ENCODE results near the gene KCNC1. TPM values are rescaled to one million over a fixed set of nuclear protein-coding genes. Genes with fewer than 3 reads are reported as not detected.

KCNC1 gene
- total and polyA plus RNA-seq, 4 donors, result 0.54 TPM; not detected in 3

- 89% methylated on average over 19 of the region's 19 CpGs for WGBS
- H3K4me3 ChIP-seq (ENCODE audit: low read depth in 1 of 3, low read length in 3 of 3), result no peak overlapping the region
Observed at GRCh38 chr11:17764446-17765218, 30.1 kb downstream of the KCNC1 start.

GRCh38 chr11:17765356-17766072 is 30.9 kb downstream of the KCNC1 start:
- H3K9me3 ChIP-seq (ENCODE audit: control insufficient read depth in 4 of 4, low read length in 3 of 4), result no peaks in the 10 kb centered on the region
- H3K36me3 ChIP-seq (ENCODE audit: control insufficient read depth in 4 of 4, insufficient read depth in 3 of 4, low read depth in 1 of 4, low read length in 3 of 4), result no peaks in the 10 kb centered on the region
- H3K27ac ChIP-seq (ENCODE audit: low read depth in 1 of 2, low read length in 2 of 2), result no peak overlapping the region
- no peak for DNase-seq (ENCODE audit: low spot score)
- 87% methylated on average over 13 of the region's 13 CpGs for WGBS
- peaks cover 2 to 12% (median 9%) of the 10 kb centered on the region in 4 donors for H3K4me1 ChIP-seq (ENCODE audit: control insufficient read depth in 4 of 4, insufficient read depth in 4 of 4, low read length in 3 of 4)
- no peaks in the 10 kb centered on the region for H3K27me3 ChIP-seq (ENCODE audit: control insufficient read depth in 4 of 4, insufficient read depth in 4 of 4, low read length in 3 of 4)
- no peak for TF ChIP-seq ZBTB33 (IDR thresholded peaks at IDR 0.05)
- no peak for TF ChIP-seq RXRA (IDR thresholded peaks at IDR 0.05)
- no peak for TF ChIP-seq RAD21 (IDR thresholded peaks at IDR 0.05)
- no peak for TF ChIP-seq FOXA2 (IDR thresholded peaks at IDR 0.05)
- TF ChIP-seq, protein P1, sequence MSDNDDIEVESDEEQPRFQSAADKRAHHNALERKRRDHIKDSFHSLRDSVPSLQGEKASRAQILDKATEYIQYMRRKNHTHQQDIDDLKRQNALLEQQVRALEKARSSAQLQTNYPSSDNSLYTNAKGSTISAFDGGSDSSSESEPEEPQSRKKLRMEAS (IDR thresholded peaks at IDR 0.05), result no peak
- no peak for TF ChIP-seq NR2F2 (IDR thresholded peaks at IDR 0.05)
- no peak overlapping the region for H3K9ac ChIP-seq (ENCODE audit: low read depth in 1 of 2, low read length in 2 of 2)
- H3K4me3 ChIP-seq (ENCODE audit: low read depth in 1 of 3, low read length in 3 of 3), result no peak overlapping the region

More at GRCh38 chr11:17764446-17765218, 30.1 kb downstream of the KCNC1 start:
- peaks cover 0 to 5% (median under 1%) of the 10 kb centered on the region in 4 donors for H3K4me1 ChIP-seq (ENCODE audit: control insufficient read depth in 4 of 4, insufficient read depth in 4 of 4, low read length in 3 of 4)
- no peak overlapping the region for H3K27ac ChIP-seq (ENCODE audit: low read depth in 1 of 2, low read length in 2 of 2)
- no peaks in the 10 kb centered on the region for H3K9me3 ChIP-seq (ENCODE audit: control insufficient read depth in 4 of 4, low read length in 3 of 4)
- H3K36me3 ChIP-seq (ENCODE audit: control insufficient read depth in 4 of 4, insufficient read depth in 3 of 4, low read depth in 1 of 4, low read length in 3 of 4), result no peaks in the 10 kb centered on the region
- no peak for DNase-seq (ENCODE audit: low spot score)
- TF ChIP-seq TAF1 (conservative IDR thresholded peaks at IDR 0.05) (no peak), NR2F2 (IDR thresholded peaks at IDR 0.05) (no peak), JUND (IDR thresholded peaks at IDR 0.05) (no peak), ZBTB33 (IDR thresholded peaks at IDR 0.05) (no peak), EGR1 (IDR thresholded peaks at IDR 0.05; ENCODE audit: low read depth in 2 of 2) (no peak), CTCF (IDR thresholded peaks at IDR 0.05; ENCODE audit: low read depth, low read length, missing input control) (no peak), YY1 (IDR thresholded peaks at IDR 0.05) (no peak), GABPA (IDR thresholded peaks at IDR 0.05 in 1 of 2, conservative IDR thresholded peaks at IDR 0.05 in 1 of 2) (no peak), ATF3 (IDR thresholded peaks at IDR 0.05) (no peak), FOXA2 (IDR thresholded peaks at IDR 0.05) (no peak), FOXA1 (IDR thresholded peaks at IDR 0.05) (no peak), RXRA (IDR thresholded peaks at IDR 0.05) (no peak), HNF4A (conservative IDR thresholded peaks at IDR 0.05) (no peak)
- TF ChIP-seq, protein P1 (IDR thresholded peaks at IDR 0.05), result no peak
- no peaks in the 10 kb centered on the region for H3K27me3 ChIP-seq (ENCODE audit: control insufficient read depth in 4 of 4, insufficient read depth in 4 of 4, low read length in 3 of 4)
- H3K9ac ChIP-seq (ENCODE audit: low read depth in 1 of 2, low read length in 2 of 2), result no peak overlapping the region
